ENCODE data around the gene TRMT10C. TPM values are rescaled to one million over a fixed set of nuclear protein-coding genes. Genes with fewer than 3 reads are reported as not detected.
"Not testable (repeated sequence)": the region's sequence is repeated elsewhere in the genome, so short reads cannot be mapped to it uniquely, and the experiment has no call there.

Gene TRMT10C
- total RNA-seq: 13.2 TPM

- DNase-seq (ENCODE audit: low spot score): peak; percentile 94
Observed at GRCh38 chr3:101561630-101562328, at the start of gene TRMT10C. TSS of gene TRMT10C (plus strand) at chr3:101561868. CDS start at chr3:101564782, 2,914 bp downstream.

- no peak for DNase-seq (ENCODE audit: low spot score)
Observed at GRCh38 chr3:101512396-101512645, 49.3 kb upstream of the TRMT10C start.

GRCh38 chr3:101512646-101513418 lies 48.8 kb upstream of the TRMT10C start, which contains the start of gene SENP7:
TSS of gene SENP7 (minus strand) at chr3:101513212. CDS start at chr3:101513130, 82 bp downstream.
- peak; percentile 85 for DNase-seq (ENCODE audit: low spot score)

- no peak for DNase-seq (ENCODE audit: low spot score)
Observed at GRCh38 chr3:101513419-101513986, 48.2 kb upstream of the TRMT10C start.

GRCh38 chr3:101518421-101518871 lies 43.2 kb upstream of the TRMT10C start:
- DNase-seq (ENCODE audit: low spot score): no peak

- DNase-seq (ENCODE audit: low spot score): peak; percentile 20
Observed at GRCh38 chr3:101519685-101520365, 41.8 kb upstream of the TRMT10C start.

GRCh38 chr3:101521211-101521701 lies 40.4 kb upstream of the TRMT10C start:
- DNase-seq (ENCODE audit: low spot score): no peak

GRCh38 chr3:101527441-101527840 lies 34.2 kb upstream of the TRMT10C start:
- no peak for DNase-seq (ENCODE audit: low spot score)

- no peak for DNase-seq (ENCODE audit: low spot score)
Observed at GRCh38 chr3:101527906-101528305, 33.8 kb upstream of the TRMT10C start.

- no peak for DNase-seq (ENCODE audit: low spot score)
Observed at GRCh38 chr3:101529816-101530685, 31.6 kb upstream of the TRMT10C start.

GRCh38 chr3:101530686-101531047 lies 31.0 kb upstream of the TRMT10C start:
- DNase-seq (ENCODE audit: low spot score): no peak

GRCh38 chr3:101531473-101532086 lies 30.1 kb upstream of the TRMT10C start:
- DNase-seq (ENCODE audit: low spot score): no peak

GRCh38 chr3:101532783-101533602 lies 28.7 kb upstream of the TRMT10C start:
- no peak for DNase-seq (ENCODE audit: low spot score)

- DNase-seq (ENCODE audit: low spot score): no peak
Observed at GRCh38 chr3:101533603-101533968, 28.1 kb upstream of the TRMT10C start.

- DNase-seq (ENCODE audit: low spot score): no peak
Observed at GRCh38 chr3:101535221-101535620, 26.4 kb upstream of the TRMT10C start.

GRCh38 chr3:101536266-101536665 lies 25.4 kb upstream of the TRMT10C start:
- DNase-seq (ENCODE audit: low spot score): no peak

- not testable (repeated sequence) for DNase-seq (ENCODE audit: low spot score)
Observed at GRCh38 chr3:101536955-101537354, 24.7 kb upstream of the TRMT10C start.

GRCh38 chr3:101542957-101543356 lies 18.7 kb upstream of the TRMT10C start:
- DNase-seq (ENCODE audit: low spot score): no peak

- DNase-seq (ENCODE audit: low spot score): no peak
Observed at GRCh38 chr3:101544161-101544850, 17.4 kb upstream of the TRMT10C start.

Data from mucosa of gallbladder (tissue), 1 donor.